GM18502 (cell line): ENCODE measurements around the gene MYO18B.

ENCODE experiments used
- ATAC-seq: cut with Tn5 transposase; IDR thresholded peaks from one replicate; pipeline ENCODE4 v1.9.1; 2021; ENCODE audit warnings: mild to moderate bottlenecking; ENCODE audit not compliant: unreplicated experiment, poor library complexity

MYO18B gene

DNA sequence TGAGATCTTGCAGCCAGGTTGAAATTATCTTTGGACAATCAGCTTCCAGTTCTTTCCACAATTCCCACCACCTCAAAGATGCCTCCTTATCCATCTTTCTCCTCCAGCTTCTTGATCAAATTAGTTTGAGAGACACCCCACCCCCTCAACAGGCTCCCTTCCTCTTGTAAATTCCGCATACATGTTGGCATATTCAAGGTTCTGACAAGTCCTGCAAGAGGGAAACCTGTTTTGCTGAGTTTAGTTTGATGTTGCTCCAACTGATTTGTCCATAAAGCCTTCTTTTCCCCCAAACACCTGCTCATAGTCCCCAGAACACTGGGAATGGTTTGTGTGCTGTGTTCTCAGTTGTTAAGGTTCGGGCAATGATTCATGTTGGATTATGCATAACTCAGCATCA is 73.6 kb downstream of the MYO18B start:
- ATAC-seq = no peak

- ATAC-seq = no peak
Observed at GRCh38 chr22:25816522-25817059, 74.6 kb downstream of the MYO18B start.

GRCh38 chr22:25817092-25817943 is 75.3 kb downstream of the MYO18B start:
- ATAC-seq = no peak

DNA sequence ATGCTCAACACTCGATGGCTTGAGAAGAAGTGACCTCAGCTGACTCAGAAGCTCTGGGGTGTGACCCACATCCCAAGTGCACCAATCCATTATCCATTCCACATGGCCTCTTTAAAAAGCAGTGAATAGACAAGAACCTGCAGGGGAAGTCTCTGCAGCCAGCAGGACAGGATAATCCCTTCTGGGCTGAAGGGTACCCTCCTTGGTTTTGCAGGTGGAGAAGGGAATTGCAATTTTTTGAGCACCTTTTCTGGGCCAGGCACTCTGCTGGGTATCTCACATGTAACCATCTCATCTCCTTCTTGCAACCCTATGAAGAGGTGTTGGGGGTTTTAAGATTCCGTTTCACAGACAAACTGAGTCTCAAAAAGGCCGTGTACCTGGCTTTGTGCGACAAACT is 76.6 kb downstream of the MYO18B start:
- no peak for ATAC-seq

DNA sequence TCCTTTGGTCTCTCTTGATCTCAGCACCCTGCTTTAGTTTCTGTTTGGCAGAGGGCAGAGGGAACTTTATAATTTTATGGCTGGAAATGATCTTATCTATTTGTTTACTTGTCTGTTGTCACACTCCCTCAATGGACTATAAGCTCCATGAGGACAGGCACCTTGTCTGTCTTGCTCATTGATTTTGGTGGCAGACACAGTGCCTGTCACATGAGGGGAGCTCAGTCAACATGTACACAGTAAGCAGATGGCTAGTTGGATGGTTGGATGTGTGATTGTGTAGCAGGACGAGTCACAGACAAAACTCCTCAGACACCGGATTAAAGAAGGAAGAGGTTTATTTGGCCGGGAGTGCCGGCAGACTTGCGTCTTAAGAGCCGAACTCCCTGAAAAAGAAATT is 80.4 kb downstream of the MYO18B start:
- ATAC-seq = no peak

GRCh38 chr22:25823276-25823675 is 81.3 kb downstream of the MYO18B start:
- no peak for ATAC-seq

DNA sequence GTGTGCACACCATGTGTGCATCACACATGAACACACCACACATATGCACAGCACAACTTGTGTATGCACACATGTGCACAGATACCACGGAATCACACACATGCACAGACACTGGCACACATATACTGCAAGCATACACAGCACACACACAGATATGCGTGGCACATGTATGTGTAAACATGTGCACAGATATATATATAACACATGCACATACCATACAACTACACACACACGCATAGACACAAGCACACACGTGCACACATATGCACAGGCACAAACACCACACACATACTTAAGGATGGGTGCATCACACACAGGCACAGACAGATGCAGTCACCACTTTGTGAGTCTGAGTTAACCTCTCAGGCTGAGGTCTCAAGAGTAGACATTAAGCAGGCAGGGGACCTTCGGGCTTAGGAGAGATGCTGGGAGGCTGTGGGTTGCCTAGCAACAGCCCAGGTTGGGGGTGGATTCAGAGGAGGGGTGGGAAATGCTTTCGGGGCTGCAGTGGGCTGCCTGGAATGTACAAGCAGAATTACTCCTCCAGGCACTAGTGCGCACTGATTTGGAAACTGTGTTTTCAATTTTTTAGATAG is 82.9 kb downstream of the MYO18B start:
- no peak for ATAC-seq

DNA sequence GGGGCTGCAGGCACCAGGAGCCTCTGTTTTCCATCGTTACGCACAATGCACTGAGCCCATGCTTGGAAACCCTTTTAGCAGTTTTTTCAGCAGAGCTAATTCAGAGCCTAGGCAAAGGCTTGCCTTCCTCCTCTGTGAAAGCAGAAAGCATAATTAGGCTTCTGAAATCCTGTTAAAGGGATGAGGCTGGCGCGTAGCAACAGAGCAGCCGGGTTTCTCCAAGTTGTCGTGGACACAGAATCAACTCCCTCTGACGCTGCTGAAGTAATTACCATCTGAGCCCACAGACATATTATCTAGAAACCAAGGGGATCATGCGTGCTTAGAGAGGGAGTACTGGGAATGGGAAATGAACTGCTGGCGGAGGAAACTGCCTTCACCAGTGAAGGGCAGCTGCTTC is 85.4 kb downstream of the MYO18B start:
- no peak for ATAC-seq

- no peak for ATAC-seq
Observed at GRCh38 chr22:25828422-25828821, 86.4 kb downstream of the MYO18B start.

DNA sequence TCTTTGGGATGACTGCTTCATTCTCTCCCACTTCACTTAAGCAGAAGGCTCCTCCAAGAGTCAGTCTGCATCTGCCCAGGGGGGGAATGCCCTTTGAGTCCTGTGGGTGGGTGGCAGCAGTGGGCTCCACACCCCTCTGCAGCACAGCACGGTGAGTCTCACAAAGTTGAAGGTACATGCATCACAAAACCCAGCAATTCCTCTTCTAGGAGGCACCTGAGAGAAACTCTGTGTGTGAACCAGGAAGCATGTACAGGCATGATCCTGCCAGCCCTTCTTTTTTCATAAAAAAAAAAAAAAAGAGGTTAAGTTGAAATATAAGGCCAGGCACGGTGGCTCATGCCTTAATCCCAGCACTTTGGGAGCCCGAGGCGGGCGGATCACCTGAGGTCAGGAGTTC is 87.2 kb downstream of the MYO18B start:
- no peak for ATAC-seq

DNA sequence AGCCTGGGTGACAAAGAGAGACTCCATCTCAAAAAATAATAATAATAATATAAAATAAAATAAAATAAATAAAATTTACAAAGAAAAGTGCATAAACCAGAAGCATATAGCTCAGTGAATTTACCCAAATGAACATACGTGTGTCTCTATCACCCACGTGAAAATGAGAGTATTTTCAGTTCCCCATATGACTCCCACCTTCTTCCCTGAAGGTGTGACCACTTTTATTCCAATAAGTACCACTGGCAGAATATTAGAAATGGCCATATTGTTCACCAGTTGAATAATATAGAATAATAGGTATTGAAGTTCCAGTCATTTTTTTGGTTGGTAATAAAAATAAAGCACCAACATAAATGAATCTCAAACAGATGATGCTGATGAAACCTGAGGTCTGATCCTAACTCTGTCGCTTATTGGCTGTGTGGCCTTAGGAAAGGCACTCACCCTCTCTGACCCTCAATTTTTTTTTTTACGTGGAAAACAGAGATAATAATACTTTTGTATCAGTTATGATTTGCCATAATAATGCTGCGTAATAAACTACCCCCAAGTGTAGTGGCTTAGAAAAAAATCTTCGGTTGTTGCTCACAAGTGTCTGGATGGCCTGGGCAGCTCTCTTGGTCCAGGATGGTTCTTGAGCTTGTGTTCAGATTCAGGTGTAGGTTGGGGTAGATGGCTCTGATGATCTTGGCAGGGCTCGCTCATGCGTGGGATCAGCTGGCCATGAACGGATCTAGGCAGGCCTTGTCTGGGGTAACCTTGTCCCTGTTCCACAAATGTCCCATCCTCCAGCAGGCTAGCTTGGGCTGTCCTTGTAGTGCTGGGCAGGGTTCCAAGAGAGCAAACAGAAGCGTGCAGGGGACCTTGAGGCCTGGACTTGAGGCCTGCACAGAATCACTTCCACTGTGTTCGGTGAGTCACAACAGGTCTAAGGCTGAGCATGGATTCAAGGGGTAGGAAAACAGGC is 88.1 kb downstream of the MYO18B start:
- no peak for ATAC-seq

DNA sequence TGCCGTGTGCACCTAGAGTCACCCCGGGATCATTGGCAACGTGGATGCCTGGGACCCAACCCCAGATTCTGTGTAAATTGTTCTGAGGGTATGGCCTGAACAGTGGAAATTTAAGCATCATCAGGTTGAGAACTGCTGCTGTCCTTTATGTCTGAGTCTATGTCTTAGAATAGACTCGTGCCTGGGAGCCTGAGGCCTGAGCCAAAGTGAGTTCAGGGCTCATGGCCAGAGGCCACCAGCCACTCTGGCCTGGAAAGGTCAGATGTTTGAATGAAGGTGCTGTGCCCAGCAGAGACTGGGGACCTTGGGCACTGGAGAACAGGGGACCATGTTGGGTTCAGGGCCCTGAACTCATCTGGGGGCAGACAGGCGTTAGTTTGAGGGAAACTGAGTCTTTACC is 91.1 kb downstream of the MYO18B start:
- ATAC-seq = no peak

- ATAC-seq = no peak
Observed at GRCh38 chr22:25833676-25834075, 91.7 kb downstream of the MYO18B start.

DNA sequence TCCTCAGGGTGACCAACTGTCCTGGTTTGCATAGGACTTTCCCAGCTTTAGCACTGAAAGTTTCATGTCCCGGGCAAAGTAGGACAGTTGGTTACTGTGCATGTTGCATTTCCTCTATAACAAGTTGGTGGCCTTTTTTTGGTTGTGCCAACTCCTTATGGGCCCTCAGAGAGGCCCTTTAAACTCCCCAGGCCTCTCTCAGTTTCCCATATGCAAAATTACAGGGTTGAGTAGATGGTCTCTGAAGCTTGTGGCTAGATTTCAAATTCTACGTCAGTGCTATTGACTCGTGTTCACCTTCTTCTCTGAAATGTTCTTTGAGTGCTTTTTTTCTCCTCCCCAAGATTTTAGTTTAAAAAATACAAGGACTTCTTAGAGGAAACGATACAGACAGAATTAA is 92.5 kb downstream of the MYO18B start:
- ATAC-seq = no peak

DNA sequence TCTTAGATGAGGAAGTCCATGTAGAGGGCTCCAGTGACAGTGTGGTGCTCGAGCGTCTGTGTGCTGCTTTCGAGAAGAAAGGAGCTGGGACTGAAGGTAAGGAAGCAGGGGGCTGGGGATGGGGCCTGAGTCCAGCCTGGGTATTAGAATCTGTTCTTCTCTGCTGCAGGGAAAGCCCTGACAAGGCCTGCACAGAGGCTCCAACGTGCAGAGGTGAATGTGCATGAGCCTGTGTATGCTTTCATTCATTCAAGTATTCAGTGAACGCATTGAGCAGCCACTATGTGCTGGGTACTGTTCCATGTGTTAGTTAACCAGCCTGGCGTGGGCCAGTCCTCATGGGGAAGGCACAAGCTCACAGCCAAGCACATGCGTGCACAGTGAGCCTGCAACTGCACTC is 93.4 kb downstream of the MYO18B start:
- ATAC-seq = no peak

GRCh38 chr22:25837288-25837900 is 95.4 kb downstream of the MYO18B start:
- no peak for ATAC-seq

GRCh38 chr22:25838960-25839741 is 97.2 kb downstream of the MYO18B start:
- ATAC-seq = no peak

DNA sequence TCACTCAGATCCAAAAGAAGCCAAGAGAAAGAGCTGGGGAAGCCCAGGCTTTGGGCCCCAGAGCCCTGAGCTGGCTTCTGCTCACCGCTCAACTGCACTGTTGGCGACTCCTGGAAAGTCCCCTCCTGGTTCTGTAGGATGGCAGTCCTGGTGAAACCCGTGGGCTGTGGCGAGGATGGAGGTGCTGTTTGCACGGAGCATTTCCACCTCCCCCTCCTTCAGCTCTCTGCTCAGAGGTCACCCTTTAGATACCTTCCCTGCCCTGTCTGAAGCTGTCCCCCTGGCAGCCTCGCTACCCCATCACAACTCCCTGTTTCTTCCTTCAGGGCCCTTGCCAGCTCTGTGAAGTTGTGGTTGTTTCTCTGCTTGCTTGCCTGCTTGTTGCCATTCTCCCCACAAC is 97.8 kb downstream of the MYO18B start:
- no peak for ATAC-seq

- no peak for ATAC-seq
Observed at GRCh38 chr22:25840167-25840566, 98.2 kb downstream of the MYO18B start.
